HG03565 (cell line): ENCODE data around the gene MYO18B.

Source experiments
- ATAC-seq: cut with Tn5 transposase; IDR thresholded peaks from one replicate; pipeline ENCODE4 v1.9.1; 2021; ENCODE audit warnings: mild to moderate bottlenecking, moderate library complexity; ENCODE audit not compliant: unreplicated experiment

MYO18B gene

DNA sequence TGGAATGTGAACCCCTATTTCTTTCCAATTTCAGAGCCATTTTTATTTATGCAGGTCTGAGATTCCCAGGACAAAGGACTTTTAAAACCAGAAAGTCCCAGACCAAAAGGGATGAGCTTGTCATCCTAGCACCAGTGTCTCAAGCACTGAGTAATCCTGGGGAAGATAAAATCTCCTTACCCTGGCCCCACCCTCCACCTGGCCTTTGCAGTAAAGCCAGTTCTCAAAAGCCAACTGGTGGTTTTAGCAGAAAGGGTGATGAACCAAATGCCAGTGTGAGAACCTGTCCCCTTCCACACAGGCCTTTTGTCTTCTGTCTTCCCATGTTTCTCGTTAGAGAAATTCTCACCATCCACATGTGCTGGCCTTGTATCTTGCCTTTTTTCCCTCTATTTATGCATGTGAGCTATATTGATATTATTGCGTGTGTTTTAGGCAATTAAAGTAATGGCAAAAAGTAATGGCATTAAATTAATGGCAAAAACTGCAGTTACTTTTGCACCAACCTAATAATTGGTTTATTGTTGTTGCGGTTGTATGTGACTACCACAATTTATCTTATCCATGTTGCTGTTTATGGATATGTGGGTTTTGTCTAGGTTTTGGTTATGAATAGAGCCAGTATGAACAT is 191.3 kb downstream of the MYO18B start:
- ATAC-seq, result no peak

- ATAC-seq, result no peak
Measured at GRCh38 chr22:25935266-25936058, 193.5 kb downstream of the MYO18B start.

- ATAC-seq, result no peak
Measured at GRCh38 chr22:25938151-25938550, 196.2 kb downstream of the MYO18B start.

DNA sequence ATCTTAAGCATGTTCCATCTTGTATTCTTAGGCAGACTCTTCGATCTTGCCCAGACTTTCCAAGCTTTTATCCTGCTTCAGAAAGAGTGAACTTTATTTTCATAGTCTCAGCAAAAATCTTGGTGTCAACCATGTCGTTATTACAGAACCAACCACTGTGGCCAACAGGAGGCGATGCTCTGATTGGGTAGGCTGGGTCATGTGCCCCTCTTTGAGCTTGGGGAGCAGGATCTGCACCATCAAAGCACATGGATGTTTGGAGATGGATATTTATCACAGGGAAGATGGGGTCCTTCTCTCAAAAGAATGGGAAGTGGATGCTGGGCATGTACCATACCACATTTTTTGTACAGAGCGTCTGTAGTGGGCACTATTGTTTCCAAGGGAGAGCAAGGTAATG is 197.4 kb downstream of the MYO18B start:
- ATAC-seq, result no peak

DNA sequence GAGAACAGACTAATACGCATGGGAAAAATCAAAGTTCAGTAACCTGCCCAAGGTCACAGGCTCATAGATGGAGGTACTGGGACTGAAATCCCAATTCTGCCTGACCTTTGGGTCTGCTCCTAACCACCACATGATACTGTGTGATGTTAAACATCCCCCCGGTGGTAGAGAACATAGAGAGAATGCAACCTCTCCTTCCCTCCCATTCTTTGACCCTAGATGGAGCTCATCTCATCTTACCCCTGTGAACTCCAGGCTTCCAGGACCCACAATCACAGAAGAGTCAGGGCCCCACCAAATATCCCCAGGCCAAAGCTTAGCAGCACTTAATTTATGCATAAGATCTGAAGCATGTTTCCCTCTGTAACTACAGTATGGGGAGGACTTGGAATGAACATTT is 198.5 kb downstream of the MYO18B start:
- ATAC-seq, result no peak

DNA sequence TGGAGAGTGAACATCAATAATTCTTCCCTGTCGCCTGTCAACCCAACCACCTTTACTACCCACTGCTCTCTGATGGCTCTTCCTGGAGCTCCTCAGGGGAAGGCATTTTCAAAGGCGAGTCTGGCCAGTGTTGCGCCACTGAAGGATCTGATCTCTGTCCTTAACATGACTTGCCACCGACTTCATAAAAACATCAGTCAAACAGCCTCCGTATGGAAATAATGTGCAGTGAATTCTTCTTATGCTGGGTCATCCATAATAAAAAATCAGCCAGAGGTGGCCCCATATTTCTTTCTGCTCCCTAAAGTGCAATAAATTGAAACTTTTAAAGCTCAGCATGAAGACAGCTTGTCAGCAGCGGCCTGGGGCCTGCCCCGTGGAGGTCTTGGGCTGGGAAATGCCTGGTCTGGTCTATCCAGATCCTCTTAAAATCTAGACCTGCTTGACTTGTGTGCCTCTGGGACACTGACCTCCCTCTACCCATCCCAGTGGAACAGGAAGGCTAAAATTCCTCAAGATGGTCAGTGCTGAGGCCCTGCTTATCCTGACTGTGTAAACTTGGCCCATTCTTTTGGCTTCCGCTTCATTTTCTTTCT is 199.5 kb downstream of the MYO18B start:
- ATAC-seq, result no peak

DNA sequence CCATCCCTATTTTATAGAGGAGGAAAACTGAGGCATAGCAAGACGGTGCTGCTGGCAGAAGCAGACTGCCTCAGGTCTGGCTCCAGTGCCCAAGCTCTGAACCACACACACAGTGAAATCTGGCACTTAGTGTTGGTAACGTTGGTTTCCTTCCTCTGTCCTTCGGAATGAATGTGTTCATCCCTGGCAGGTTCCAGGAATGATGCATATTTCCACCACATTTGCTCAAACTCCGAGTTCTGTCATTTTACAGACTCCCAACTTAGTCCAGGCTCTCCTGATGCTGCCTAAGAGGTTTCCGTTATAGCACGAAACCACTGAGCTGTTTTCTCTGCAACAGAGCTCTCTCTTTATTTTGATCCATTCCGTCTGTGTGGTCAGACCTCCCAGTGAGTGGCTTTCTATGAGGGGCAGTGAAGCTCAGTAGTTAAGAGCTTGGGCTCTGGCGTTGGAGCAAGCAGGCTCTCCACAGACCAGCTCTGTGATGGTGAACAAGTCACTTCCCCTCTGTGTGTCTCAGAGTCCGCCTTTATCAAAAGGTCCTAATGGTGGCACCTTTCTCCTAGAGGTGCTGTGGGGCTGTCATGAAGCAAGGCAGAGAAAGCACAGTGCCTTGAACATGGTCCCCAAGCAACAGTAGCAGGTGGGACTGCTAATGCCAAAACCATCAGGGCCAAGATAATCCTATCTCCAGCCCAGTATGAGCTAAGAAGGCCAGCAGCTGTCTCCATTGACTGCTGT is 200.3 kb downstream of the MYO18B start:
- ATAC-seq, result no peak

GRCh38 chr22:25942856-25943411 is 200.9 kb downstream of the MYO18B start:
- ATAC-seq, result no peak

GRCh38 chr22:25950111-25950510 is 208.1 kb downstream of the MYO18B start:
- no peak for ATAC-seq

DNA sequence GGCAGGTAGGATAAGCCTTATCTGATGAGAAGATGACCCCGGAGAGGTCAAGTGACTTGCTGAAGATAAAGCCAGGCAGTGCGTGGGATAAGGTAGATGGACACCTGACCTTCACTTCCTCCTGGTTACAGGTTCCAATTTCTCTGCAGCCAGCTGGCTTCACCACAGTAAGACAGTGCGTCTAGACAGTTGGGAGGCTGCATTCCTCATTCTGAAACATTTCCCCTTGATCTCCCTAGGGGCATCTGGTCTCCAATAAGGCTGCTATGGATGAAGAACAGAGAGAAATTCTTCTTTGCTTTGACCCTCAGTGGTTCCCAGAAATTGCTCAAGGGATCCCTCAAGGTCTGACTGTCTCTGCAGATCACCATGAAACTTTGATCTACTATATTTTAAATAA is 211.3 kb downstream of the MYO18B start:
- ATAC-seq, result no peak

DNA sequence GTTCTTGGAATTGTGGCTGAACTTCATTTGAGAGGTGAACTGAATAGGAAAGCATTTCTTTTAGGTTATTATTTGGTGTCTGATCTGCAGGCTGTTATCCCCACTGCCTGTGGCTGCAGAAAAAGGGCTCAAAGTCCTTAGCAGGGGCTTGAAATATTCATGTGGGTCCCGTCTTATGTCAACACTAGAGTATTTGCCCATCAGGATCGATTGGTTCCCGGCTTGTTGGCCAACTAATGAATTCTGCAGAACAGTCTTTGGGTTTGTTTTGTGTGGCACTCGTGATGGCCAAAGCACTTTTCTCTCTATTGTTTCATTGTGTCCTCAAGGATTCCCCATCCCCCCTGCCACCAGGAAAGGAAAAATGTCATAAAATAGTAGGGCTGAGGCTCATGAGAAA is 211.9 kb downstream of the MYO18B start:
- no peak for ATAC-seq

GRCh38 chr22:25955323-25955722 is 213.3 kb downstream of the MYO18B start:
- no peak for ATAC-seq

- no peak for ATAC-seq
Measured at GRCh38 chr22:25956801-25957200, 214.8 kb downstream of the MYO18B start.

- no peak for ATAC-seq
Measured at GRCh38 chr22:25959818-25960774, 218.1 kb downstream of the MYO18B start.

DNA sequence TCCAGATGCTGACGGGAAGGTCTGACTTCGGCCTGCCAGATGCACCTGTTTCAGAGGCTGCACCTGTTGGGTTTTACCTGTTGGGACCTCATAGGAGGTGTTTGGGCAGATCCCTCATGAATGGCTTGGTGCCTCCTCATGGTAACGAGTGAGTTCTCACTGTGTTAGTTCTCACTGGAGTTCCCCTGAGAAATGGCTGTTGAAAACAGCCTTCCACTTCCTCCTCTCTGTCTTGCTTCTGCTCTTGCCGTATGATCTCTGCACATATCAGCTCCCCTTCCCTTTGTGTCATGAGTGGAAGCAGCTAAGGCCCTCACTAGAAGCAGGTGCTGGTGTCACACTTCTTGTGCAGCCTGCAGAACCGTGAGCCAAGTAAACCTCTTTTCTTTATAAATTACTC is 219.7 kb downstream of the MYO18B start:
- ATAC-seq, result no peak

DNA sequence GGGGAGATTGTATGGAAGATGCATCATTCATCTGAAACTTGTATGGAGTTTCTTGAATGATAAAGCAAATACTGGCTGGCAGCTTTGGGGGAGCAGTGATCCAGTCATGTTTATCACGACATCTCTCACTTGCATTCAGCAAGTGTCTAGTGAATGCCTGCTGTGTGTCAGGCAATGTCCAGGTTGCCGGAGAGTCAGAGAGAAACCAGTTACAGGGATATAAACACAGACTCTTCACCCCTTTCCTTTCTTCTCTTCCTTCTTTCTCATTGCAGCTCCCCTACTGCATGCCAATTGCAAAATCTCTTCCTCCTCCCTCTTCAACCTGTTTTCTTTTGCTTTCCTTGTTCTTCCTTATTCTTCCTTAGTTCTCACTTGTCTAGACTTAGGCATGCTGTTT is 220.7 kb downstream of the MYO18B start:
- no peak for ATAC-seq

DNA sequence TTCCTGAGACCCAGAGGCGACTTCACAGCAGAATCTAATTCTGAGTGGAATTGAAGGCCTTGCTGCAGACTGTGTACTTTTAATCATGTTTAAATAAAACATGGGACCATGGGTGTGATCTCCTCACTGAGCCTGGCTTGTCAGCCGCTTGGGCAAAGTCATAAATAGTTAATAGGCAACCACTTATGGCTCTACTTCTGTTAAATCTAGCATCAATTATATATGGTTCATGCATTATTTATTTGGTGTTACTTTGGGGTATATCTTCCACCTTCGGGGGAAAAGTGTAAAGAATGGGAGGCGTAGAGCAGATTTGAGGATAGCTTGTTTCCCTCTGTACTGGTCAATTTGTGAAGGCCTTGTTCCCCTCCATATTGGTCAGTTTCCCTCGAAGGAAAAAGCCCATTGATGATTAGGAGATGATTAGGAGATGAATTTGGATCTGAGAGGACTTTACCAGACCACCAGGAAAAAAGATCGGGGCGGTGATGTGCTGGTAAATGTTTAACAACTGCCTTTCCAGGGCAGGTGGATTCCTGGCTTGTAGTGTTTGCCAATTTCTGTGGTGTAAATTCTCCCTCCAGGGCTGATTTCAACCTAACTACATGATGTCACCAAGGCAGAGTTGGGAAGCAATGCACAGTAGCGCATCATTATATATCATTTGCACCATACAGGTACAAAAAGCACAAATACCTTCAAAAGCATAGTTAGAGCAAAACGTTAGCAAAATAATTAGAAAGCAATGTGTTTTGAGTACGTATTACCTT is 223.2 kb downstream of the MYO18B start:
- ATAC-seq, result no peak

- no peak for ATAC-seq
Measured at GRCh38 chr22:25966448-25966913, 224.5 kb downstream of the MYO18B start.

DNA sequence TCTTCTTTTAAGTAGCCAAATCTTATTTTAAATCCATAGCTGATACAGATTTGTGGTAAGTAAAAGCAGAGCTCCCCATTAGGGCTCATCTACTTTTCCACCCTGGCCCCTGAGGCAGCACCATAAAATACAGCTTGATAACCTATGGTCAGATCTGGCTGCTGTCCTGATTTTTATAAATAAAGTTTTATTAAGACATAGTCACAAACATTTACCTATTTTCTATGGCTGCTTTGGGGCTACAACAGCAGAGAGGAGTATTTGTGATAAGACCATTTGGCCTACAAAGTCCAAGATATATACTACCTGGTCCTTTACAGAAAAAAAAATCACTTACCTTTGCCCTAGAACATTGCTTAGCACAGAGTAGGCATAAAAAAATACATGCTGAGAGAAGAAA is 227.3 kb downstream of the MYO18B start:
- no peak for ATAC-seq
